HL-60 (cell line): ENCODE results near the gene KLHL26.

Source experiments
- CTCF ChIP-seq: IDR thresholded peaks from one replicate; pipeline ENCODE4 v1.5.1; 2011; ENCODE audit warnings: low read length, control low read depth, inconsistent platforms; ENCODE audit not compliant: insufficient read depth
- POLR2AphosphoS5 ChIP-seq: IDR thresholded peaks from 2 replicates; pipeline ENCODE4 v1.6.1; 2012; ENCODE audit warnings: low read depth
- REST ChIP-seq: IDR thresholded peaks from 2 replicates; pipeline ENCODE4 v1.6.1; 2012; ENCODE audit warnings: low read depth; ENCODE audit not compliant: insufficient replicate concordance

GRCh38 chr19:18684642-18684993 is 47.8 kb downstream of the KLHL26 start:
- TF ChIP-seq CTCF (no peak), POLR2AphosphoS5 (no peak), REST (no peak)
